Measurements from ENCODE around the gene PTPRO. TPM values are rescaled to one million over a fixed set of nuclear protein-coding genes. Genes with fewer than 3 reads are reported as not detected.

The PTPRO gene
- total RNA-seq (2022; extraction: Qiagen RNA extraction): 0.05 to 0.29 TPM (median 0.15 TPM) in 4 of 5 replicates, not detected in the other

GRCh38 chr12:15322164-15323061, at the start of gene PTPRO:
Gene PTPRO, plus strand, starts transcription at chr12:15322508.

Other genes starting within 250 kb of the PTPRO start
- gene RERG, start 101.1 kb upstream of the PTPRO start, total RNA-seq (2022; extraction: Qiagen RNA extraction): 0.10 to 0.29 TPM (median 0.22 TPM) in 5 replicates

Data from A549 treated with Hydrocortisone at 1 μM for 4 hours (cell line).